Glutamatergic neuron (in vitro differentiated cells): ENCODE measurements around the gene GART. TPM values are rescaled to one million over a fixed set of nuclear protein-coding genes. Genes with fewer than 3 reads are reported as not detected.
"Not testable (repeated sequence)": the region's sequence is repeated elsewhere in the genome, so short reads cannot be mapped to it uniquely, and the experiment has no call there.

ENCODE experiments used
- DNase-seq: peaks from one replicate; pipeline ENCODE4 v3.0.0; 2022
- H3K27ac Mint-ChIP-seq: one replicate; pipeline ENCODE4 v1.8.0; 2020; ENCODE audit warnings: mild to moderate bottlenecking, mixed read lengths, inconsistent platforms; ENCODE audit not compliant: unreplicated experiment
- H3K27me3 Mint-ChIP-seq: one replicate; pipeline ENCODE4 v1.8.0; 2020; ENCODE audit warnings: mild to moderate bottlenecking, moderate library complexity, mixed read lengths, inconsistent platforms; ENCODE audit not compliant: unreplicated experiment
- H3K36me3 Mint-ChIP-seq: one replicate; pipeline ENCODE4 v1.8.0; 2020; ENCODE audit warnings: mild to moderate bottlenecking, mixed read lengths, inconsistent platforms; ENCODE audit not compliant: unreplicated experiment
- H3K4me1 Mint-ChIP-seq: one replicate; pipeline ENCODE4 v1.8.0; 2020; ENCODE audit warnings: mild to moderate bottlenecking, low read depth, mixed read lengths, inconsistent platforms; ENCODE audit not compliant: unreplicated experiment
- H3K4me3 Mint-ChIP-seq: one replicate; pipeline ENCODE4 v1.8.0; 2020; ENCODE audit warnings: mild to moderate bottlenecking, mixed read lengths, inconsistent platforms; ENCODE audit not compliant: unreplicated experiment
- H3K9me3 Mint-ChIP-seq: one replicate; pipeline ENCODE4 v1.8.0; 2020; ENCODE audit warnings: mild to moderate bottlenecking, moderate library complexity, mixed read lengths, inconsistent platforms; ENCODE audit not compliant: unreplicated experiment
- CTCF ChIP-seq: fragments of 200-600 bp; sonication (generic); IDR thresholded peaks from one replicate; pipeline ENCODE4 v1.5.0; 2021; ENCODE audit not compliant: partially characterized antibody, unreplicated experiment
- total RNA-seq: library from RNA; stranded (reverse); fragmentation: NEBNext Ultra II Directional; extraction: Animal tissue kit (Norgen Biotek cat#: 25700); gene quantifications from one replicate; pipeline ENCODE4 v1.2.1, GENCODE V29; 2021; ENCODE audit not compliant: unreplicated experiment

GART gene
- total RNA-seq, 1 donor from 2014 or later = 70.3 TPM

GRCh38 chr21:33584455-33584854, 42.5 kb upstream of the GART start:
- DNase-seq = no peak
- Mint-ChIP-seq H3K36me3 (no peaks in the 10 kb centered on the region), H3K27ac (no peak overlapping the region), H3K4me3 (no peak overlapping the region), H3K27me3 (no peaks in the 10 kb centered on the region), H3K9me3 (no peaks in the 10 kb centered on the region), H3K4me1 (peaks cover 2% of the 10 kb centered on the region)
- TF ChIP-seq CTCF = no peak

- no peaks in the 10 kb centered on the region for H3K4me1 Mint-ChIP-seq
- H3K4me3 Mint-ChIP-seq = no peak overlapping the region
- no peaks in the 10 kb centered on the region for H3K36me3 Mint-ChIP-seq
- peaks cover 1% of the 10 kb centered on the region for H3K27me3 Mint-ChIP-seq
- TF ChIP-seq CTCF = no peak
- H3K9me3 Mint-ChIP-seq = no peaks in the 10 kb centered on the region
- DNase-seq = no peak
- H3K27ac Mint-ChIP-seq = no peak overlapping the region
These were observed 37.1 kb upstream of the GART start for GRCh38 chr21:33578959-33579542.

GRCh38 chr21:33578214-33578613, 36.3 kb upstream of the GART start:
- no peak overlapping the region for H3K27ac Mint-ChIP-seq
- no peak for DNase-seq
- no peak overlapping the region for H3K4me3 Mint-ChIP-seq

GRCh38 chr21:33576741-33577141, 34.8 kb upstream of the GART start:
- not testable (repeated sequence) for H3K27me3 Mint-ChIP-seq, H3K4me1 Mint-ChIP-seq, H3K9me3 Mint-ChIP-seq, H3K27ac Mint-ChIP-seq, H3K4me3 Mint-ChIP-seq, DNase-seq, H3K36me3 Mint-ChIP-seq

More at GRCh38 chr21:33578214-33578613, 36.3 kb upstream of the GART start:
- no peaks in the 10 kb centered on the region for H3K36me3 Mint-ChIP-seq
- no peak for TF ChIP-seq CTCF
- H3K9me3 Mint-ChIP-seq = no peaks in the 10 kb centered on the region
- no peaks in the 10 kb centered on the region for H3K4me1 Mint-ChIP-seq
- peaks cover 1% of the 10 kb centered on the region for H3K27me3 Mint-ChIP-seq

- Mint-ChIP-seq H3K27ac (no peak overlapping the region), H3K9me3 (no peaks in the 10 kb centered on the region), H3K4me1 (no peaks in the 10 kb centered on the region), H3K36me3 (no peaks in the 10 kb centered on the region), H3K27me3 (no peaks in the 10 kb centered on the region), H3K4me3 (no peak overlapping the region)
- no peak for TF ChIP-seq CTCF
- no peak for DNase-seq
These were observed 30.4 kb upstream of the GART start for GRCh38 chr21:33572350-33572749.
